Ishikawa (cell line): ENCODE results near the gene DACT3.

Experiments used
- CEBPB ChIP-seq: IDR thresholded peaks from 2 replicates; pipeline ENCODE4 v1.6.1; 2012
- CREB1 ChIP-seq: IDR thresholded peaks from 2 replicates; pipeline ENCODE4 v1.6.1; 2012; ENCODE audit warnings: low read depth
- EGR1 ChIP-seq: IDR thresholded peaks from 2 replicates; pipeline ENCODE4 v1.6.1; 2012
- EP300 ChIP-seq: IDR thresholded peaks from 2 replicates; pipeline ENCODE4 v1.6.1; 2012; ENCODE audit warnings: borderline replicate concordance
- FOXM1 ChIP-seq: IDR thresholded peaks from 2 replicates; pipeline ENCODE4 v1.6.1; 2012; ENCODE audit warnings: low read depth, borderline replicate concordance
- NFIC ChIP-seq: IDR thresholded peaks from 2 replicates; pipeline ENCODE4 v1.6.1; 2012
- RAD21 ChIP-seq: IDR thresholded peaks from 2 replicates; pipeline ENCODE4 v1.6.1; 2012; ENCODE audit warnings: low read depth
- TAF1 ChIP-seq: IDR thresholded peaks from 2 replicates; pipeline ENCODE4 v1.6.1; 2012; ENCODE audit warnings: low read depth, mild to moderate bottlenecking
- TCF12 ChIP-seq: IDR thresholded peaks from 2 replicates; pipeline ENCODE4 v1.6.1; 2012; ENCODE audit warnings: low read depth
- TEAD4 ChIP-seq: IDR thresholded peaks from 2 replicates; pipeline ENCODE4 v1.6.1; 2012
- YY1 ChIP-seq: IDR thresholded peaks from 2 replicates; pipeline ENCODE4 v1.6.1; 2012; ENCODE audit warnings: low read depth
- ZBTB7A ChIP-seq: IDR thresholded peaks from 2 replicates; pipeline ENCODE4 v1.6.1; 2012; ENCODE audit warnings: low read depth
- TF ChIP-seq, protein P1 (sequence below): IDR thresholded peaks from 2 replicates; pipeline ENCODE4 v1.6.1; 2012
- TF ChIP-seq, protein P2 (sequence below): IDR thresholded peaks from 2 replicates; pipeline ENCODE4 v1.6.1; 2012
- TF ChIP-seq, protein P3 (sequence below): IDR thresholded peaks from 2 replicates; pipeline ENCODE4 v1.6.1; 2012; ENCODE audit warnings: low read depth, mild to moderate bottlenecking

DACT3 gene

DNA sequence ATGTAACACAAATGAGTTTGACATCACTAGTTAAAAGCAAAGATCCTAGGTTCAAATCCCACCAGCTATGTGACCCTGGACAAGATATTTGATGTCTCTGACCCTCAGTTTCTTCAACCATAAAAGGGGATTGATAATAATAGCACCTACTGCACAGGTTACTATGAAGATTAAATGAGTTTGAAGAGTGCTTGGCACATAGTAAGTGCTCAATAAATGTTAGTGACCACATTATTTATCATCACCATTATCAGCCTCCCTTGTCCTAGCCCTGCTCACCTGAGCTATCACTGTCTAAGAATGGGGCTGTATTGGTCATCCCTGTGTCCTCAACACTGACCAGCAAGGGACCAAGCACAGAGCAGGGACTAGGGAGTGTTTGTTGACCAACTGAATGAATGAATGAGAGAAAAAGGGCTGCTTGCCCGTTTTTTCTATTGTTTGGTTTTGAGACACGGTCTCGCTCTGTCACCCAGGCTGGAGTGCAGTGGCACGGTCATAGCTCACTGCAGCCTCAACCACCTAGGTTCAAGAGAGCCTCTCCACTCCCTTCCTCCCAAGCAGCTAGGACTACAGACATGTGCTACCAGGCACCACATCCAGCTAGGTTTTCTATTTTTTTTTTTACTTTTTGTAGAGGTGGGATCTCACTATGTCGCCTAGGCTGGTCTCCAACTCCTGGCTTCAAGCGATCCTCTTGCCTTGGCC is 26.6 kb upstream of the DACT3 start:
- TF ChIP-seq, protein P1, sequence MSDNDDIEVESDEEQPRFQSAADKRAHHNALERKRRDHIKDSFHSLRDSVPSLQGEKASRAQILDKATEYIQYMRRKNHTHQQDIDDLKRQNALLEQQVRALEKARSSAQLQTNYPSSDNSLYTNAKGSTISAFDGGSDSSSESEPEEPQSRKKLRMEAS, result no peak
- TF ChIP-seq TAF1, result no peak
- TF ChIP-seq EGR1, result no peak
- no peak for TF ChIP-seq NFIC
- TF ChIP-seq TCF12, result no peak
- no peak for TF ChIP-seq YY1
- TF ChIP-seq CEBPB, result no peak
- no peak for TF ChIP-seq EP300
- TF ChIP-seq, protein P2, sequence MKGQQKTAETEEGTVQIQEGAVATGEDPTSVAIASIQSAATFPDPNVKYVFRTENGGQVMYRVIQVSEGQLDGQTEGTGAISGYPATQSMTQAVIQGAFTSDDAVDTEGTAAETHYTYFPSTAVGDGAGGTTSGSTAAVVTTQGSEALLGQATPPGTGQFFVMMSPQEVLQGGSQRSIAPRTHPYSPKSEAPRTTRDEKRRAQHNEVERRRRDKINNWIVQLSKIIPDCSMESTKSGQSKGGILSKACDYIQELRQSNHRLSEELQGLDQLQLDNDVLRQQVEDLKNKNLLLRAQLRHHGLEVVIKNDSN, result no peak
- no peak for TF ChIP-seq ZBTB7A
- TF ChIP-seq RAD21, result no peak
- no peak for TF ChIP-seq FOXM1
- TF ChIP-seq, protein P3, sequence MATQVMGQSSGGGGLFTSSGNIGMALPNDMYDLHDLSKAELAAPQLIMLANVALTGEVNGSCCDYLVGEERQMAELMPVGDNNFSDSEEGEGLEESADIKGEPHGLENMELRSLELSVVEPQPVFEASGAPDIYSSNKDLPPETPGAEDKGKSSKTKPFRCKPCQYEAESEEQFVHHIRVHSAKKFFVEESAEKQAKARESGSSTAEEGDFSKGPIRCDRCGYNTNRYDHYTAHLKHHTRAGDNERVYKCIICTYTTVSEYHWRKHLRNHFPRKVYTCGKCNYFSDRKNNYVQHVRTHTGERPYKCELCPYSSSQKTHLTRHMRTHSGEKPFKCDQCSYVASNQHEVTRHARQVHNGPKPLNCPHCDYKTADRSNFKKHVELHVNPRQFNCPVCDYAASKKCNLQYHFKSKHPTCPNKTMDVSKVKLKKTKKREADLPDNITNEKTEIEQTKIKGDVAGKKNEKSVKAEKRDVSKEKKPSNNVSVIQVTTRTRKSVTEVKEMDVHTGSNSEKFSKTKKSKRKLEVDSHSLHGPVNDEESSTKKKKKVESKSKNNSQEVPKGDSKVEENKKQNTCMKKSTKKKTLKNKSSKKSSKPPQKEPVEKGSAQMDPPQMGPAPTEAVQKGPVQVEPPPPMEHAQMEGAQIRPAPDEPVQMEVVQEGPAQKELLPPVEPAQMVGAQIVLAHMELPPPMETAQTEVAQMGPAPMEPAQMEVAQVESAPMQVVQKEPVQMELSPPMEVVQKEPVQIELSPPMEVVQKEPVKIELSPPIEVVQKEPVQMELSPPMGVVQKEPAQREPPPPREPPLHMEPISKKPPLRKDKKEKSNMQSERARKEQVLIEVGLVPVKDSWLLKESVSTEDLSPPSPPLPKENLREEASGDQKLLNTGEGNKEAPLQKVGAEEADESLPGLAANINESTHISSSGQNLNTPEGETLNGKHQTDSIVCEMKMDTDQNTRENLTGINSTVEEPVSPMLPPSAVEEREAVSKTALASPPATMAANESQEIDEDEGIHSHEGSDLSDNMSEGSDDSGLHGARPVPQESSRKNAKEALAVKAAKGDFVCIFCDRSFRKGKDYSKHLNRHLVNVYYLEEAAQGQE, result no peak
- TF ChIP-seq CREB1, result no peak
- no peak for TF ChIP-seq TEAD4

DNA sequence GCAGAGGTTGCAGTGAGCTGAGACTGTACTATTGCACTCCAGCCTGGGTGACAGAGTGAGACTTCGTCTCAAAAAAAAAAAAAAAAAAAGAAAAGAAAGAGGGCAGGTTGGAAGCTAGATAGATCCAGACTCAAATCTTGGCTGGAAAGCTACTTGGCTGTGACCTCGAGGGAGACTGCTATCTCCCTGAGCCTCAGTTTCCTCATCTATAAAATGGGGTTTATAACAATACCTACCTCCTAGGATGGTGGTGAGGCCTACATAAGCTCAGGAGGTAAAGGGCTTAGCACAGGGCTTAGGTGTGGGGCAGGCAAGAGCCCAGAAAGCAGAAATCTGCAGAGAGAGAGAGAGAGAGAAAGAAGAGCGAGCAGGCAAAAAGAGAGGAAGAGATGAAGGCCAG is 24.2 kb upstream of the DACT3 start:
- TF ChIP-seq TCF12 (no peak), EGR1 (no peak), NFIC (no peak), ZBTB7A (no peak), CEBPB (no peak), FOXM1 (no peak), TAF1 (no peak), RAD21 (no peak), CREB1 (no peak), TEAD4 (no peak)
- TF ChIP-seq, protein P3, result no peak
- TF ChIP-seq, protein P1, result no peak

DNA sequence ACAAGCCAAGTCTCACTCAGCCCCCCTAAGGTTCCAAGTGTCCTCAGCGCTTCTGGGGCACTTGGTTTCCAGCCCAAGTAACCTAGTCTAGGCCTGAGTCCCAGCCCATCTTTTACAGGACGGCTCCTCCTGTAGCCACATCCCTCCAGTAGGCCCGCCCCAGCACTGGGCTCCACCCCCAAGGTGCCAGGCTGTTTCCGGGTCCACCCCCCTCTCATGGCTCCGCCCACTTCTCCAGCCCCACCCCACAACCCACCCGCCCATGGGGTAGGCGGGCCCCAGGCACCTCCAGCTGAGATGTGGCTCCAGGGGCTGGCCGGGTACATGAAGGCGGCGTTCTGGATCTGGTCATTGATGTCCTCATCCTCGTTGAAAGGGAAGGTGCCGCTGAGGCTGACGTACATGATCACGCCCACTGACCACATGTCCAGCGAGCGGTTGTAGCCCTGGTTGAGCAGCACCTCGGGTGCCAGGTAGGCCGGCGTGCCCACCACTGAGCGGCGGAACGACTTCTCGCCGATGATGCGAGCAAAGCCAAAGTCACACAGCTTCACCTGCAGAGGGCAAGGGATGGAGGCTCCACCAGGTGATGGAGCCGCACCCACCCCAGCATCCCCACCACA is 17.2 kb upstream of the DACT3 start:
- TF ChIP-seq, protein P3, result no peak
- no peak for TF ChIP-seq RAD21
- TF ChIP-seq, protein P1, result peak; percentile 18; the same call in 1 of the 2 replicates
- TF ChIP-seq FOXM1, result no peak
- TF ChIP-seq EP300, result no peak
- no peak for TF ChIP-seq EGR1
- TF ChIP-seq CREB1, result no peak
- no peak for TF ChIP-seq TEAD4
- TF ChIP-seq NFIC, result no peak
- TF ChIP-seq YY1, result no peak
- no peak for TF ChIP-seq TAF1
- TF ChIP-seq, protein P2, result 0 out of 2 replicates have a peak, but pooled peaks have one; percentile 21
- TF ChIP-seq ZBTB7A, result no peak
- TF ChIP-seq TCF12, result no peak
- no peak for TF ChIP-seq CEBPB
